Measurements from ENCODE around the gene TMEM203.
A peak's percentile ranks its signal among the peaks of the same experiment; 100 is the strongest.
"Not testable (repeated sequence)": the region's sequence is repeated elsewhere in the genome, so short reads cannot be mapped to it uniquely, and the experiment has no call there.

Gene TMEM203

DNA sequence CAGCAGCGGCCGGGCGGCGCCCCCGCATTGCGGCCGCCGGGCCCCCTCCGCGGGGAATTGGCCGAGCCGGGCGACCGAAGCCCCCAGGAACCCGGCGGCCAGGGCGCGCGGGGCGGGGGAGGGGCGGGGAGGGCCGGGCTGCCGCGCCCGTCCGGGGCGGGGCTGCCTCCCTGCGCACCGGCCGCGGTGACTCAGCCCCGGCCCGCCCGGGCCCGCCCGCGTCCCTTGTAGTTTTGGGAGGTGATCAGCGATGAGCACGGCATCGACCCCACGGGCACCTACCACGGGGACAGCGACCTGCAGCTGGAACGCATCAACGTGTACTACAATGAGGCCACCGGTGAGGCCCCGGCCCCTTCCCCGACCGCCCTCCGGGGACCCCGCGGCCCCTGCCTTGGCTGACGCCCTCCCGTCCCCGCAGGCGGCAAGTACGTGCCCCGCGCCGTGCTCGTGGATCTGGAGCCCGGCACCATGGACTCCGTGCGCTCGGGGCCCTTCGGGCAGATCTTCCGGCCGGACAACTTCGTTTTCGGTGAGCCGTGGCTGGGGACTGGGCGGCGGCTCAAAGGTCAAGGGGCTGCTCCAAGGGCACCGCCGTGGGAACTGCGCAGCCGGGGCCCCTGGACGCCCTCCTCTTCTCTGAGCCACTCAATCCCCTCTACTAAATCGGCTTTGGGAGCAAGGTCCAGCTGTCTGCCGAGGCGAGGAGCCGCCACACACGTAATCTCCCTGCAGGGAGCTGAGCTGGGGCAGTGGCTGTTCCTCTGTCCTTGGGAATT lies 36.2 kb upstream of the TMEM203 start:
- peak; percentile 62 for DNase-seq (ENCODE audit: low spot score)

DNA sequence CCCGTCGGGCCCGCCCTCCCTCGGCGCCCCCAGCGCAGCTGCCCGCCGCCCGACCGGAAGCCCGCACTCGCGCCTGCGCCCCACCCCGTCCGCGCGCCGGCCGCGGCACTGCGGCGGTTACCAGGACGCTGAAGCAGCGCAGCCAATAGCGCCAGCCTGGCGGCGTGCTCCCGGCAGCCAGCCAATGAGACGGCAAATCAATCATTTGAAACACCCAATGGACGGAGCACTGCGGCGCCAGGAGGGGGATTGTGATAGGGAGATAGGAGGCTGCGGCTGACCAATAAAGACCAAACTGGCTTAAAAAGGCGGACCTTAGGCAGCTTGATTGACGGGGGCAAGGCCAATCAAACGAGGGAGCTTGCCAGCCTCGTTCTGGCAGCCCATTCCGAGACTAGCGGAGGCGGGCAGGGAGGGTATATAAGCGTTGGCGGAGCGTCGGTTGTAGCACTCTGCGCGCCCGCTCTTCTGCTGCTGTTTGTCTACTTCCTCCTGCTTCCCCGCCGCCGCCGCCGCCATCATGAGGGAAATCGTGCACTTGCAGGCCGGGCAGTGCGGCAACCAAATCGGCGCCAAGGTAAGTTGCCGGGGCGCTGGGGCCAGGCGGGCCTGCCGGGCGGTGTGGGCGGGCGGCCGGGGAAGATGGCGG lies 35.5 kb upstream of the TMEM203 start, which contains the start of gene TUBB4B:
TSS of gene TUBB4B (plus strand) at position 447 of the 649 bp plus-strand sequence. CDS start at position 521, 74 bp downstream.
- DNase-seq (ENCODE audit: low spot score): peak; percentile 99

DNA sequence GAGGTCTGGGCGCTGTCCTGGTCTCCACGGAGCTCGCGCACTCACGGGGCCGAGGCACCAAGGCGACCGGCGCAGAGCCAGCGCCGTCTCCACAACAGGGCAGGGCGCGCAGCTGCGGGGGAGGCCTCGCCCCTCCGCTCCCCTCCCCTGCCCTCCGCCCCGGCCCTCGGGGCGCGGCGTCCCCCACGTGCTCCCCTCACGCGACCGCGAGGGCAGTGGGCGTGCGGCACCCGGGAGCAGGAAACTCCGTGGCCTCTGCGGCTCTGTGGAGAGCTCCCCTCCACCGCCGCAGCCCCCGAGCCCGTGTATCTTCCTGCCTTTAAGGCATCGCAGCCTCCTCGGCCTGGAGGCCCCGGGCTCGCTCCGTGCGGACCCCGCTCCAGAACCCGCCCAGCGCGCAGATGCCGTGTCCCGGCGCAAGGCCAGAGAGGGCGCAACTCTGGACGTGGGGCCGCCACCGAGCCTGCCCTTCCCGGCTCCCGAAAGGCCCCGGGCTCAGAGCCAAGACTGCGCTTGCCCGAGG lies 34.9 kb upstream of the TMEM203 start:
- DNase-seq (ENCODE audit: low spot score): peak; percentile 59

DNA sequence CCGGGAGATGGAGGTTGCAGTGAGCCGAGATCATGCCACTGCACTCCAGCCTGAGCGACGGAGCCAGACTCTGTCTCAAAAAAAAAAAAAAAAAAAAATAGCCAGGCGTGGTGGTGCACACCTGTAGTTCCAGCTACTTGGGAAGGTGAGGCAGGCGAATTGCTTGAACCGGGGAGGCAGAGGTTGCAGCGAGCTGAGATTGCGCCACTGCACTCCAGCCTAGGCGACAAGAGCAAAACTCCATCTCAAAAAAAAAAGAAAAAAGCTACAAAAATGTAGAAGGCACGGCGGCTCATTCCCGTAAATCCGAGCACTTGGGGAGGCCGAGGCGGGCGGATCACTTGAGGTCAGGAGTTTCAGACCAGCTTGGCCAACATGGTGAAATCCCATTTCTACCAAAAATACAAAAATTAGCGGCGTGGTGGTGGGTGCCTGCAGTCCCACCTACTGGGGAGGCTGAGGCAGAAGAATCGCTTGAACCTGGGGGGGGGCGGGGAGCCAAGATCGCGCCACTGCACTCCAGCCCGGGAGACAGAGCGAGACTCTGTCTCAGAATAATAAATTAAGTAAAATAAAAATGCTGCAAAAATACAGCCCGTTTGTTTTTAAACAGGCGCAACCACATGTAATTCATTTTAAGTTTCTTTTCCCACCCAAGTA lies 34.2 kb upstream of the TMEM203 start:
- DNase-seq (ENCODE audit: low spot score): not testable (repeated sequence)

DNA sequence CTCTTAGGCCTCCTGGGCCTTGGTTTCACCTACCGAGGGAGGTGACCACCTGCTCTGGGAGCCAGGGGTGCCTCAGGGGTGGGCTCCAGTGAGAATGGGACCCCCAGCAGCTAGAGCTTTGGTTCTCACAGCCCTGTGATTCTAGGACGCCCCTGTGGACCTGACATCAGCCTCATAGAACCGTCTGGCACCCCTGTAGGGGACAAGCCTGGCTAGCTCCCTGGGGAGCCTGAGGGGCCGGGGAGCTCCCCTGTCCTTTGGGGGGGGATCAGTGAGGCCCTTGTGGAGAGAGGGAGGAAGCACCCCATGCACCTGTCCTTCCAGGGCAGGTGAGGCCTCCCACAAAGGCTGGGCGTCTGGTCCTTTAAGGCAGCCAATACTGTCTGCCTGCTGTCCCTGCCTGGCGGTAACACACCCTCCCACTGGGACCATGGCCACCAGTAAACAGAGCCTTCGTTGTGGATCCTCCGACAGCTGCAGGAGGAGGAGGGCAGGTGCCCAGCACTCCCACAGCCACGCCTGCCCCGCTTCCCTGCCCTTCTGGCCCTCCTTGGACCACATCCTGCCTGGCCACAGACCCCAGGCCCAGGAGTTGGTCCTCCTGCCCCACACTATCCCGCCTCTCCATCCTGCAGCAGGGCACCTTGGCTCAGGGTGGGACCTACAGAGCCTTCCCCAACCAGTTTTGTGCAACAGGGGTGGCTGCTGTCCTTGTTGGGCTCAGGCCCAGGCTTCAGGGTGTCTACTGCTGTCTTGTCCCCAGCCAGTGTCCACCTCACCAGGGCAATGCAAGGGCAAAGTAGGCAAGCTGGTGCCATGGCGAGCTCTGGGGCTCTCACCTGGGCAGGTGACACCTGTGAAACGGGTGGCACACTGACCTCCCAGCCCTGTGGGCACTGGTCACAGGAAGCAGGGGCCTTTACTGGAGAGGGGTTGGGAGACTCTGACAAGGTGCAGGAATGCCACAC lies 32.6 kb upstream of the TMEM203 start:
- DNase-seq (ENCODE audit: low spot score): no peak

DNA sequence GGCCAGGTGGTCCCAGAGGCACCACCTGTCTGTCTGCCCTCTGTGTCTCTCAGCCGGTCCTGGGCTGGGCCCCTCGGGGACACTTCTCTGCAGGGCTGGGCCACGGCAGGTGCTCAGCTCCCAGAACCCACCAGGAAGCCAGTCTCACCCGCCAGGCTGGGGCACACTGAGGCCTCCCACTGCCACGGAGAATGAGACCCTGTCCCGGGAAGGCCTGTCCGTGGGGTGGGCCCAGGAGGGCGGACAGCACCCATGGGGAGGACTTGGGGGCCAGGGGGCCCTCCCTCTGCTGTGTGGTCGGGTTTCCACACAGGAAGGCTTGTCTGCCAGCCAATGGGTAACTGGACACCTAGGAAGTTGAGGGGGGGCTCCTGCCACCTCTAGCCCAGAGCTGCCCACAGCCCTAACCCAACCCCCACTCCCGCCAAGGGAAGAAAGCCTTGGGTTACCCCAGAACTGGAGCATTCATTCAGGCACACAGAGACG lies 31.5 kb upstream of the TMEM203 start:
- DNase-seq (ENCODE audit: low spot score): no peak

DNA sequence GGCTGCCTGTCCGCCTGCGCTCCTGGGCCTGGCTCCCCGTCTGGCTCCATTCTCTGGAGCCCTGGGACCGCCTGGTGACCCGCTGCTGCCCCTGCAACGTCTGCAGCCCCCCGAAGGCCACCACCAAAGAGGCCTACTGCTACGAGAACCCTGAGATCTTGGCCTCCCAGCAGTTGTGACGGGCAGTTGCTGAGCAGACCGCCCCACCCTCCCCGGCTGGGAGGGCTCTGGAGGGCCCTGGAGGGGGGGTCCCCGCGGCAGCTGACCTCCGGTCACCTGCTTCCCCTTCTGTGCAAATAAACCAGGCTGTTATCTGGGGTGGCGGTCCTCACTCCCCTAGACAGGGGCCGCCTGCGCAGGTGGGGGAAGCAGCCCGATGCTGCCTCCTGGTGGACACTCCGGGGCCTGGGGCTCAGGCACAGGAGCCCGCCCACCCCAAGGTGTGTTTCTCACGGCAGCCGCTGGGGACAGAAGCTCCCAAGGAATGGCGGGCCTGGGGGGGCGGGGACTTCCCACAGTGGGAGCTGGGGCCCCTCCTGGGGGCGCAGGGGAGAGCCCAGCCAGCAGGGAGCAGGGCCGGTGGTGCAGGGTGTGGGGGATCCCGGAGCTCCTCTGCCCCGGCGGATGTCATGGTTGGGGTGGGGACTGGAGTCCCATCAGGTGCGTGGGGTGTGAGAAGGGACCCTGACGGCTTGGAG lies 30.9 kb upstream of the TMEM203 start:
- peak; percentile 88 for DNase-seq (ENCODE audit: low spot score)

DNA sequence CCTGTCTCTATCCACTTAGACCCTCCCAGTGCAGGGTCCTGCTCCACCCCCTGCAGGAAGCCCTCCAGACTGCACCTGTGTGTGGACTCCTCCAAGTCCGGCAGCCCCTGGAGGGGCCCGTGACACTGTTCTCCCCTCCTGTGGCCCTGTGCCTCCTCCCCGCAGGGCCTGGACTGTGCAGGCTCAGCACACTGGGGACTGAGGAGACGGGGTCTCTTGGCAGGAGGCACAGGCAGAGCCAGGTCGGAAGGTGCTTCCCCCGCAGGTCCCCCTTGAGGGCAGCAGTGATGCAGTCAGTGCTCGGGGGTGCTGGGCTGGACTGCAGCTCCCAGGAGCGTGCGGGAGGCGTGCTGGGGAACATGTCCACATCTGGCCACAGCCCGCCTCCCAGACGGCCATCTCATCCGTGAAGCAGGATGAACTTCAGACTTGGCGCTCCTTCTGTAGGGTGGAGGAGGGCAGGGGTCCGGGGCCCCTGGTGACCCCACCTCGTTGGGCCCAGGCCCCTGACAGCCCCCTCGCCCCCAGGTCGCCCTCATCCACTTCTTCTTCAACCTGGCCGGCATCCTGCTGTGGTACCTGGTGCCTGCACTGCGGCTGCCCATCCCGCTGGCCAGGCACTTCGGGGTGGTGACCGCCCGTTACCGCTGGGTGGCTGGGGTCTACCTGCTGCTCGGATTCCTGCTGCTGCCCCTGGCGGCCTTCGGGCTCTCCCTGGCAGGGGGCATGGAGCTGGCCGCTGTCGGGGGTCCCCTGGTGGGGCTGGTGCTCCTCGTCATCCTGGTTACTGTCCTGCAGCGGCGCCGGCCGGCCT lies 30.2 kb upstream of the TMEM203 start:
- DNase-seq (ENCODE audit: low spot score): no peak

DNA sequence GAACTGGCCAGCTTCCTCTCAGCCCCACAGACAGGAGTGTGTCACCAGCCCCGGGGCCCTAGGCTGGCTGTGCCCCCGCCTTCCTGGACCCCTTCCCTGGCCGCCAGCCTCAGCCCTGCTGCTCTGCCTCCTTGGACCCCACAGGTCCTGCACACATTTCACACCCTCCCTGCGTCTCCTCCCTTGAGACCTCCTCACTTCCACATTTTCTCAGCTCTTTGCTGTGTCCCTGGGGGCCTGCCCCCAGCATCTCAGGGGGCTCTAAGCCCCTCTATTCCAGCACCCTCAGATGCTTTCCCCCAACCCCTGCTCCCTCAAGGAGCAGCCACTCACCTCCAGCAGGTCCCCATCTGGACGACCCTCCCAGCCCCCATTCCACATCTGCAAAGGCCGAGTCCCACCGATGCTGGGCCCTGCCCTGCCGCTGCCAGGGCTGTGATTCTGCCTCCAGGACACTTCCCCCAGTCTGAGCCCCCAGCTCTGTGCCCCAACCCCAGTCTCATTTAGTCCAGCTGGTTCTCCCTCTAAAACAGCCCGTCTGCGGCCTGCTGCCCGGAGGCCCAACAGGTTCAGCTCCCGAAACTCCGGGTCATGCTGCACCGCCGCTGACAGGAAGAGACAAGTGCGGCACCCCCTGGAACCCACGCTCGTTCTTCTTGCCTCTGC lies 29.4 kb upstream of the TMEM203 start:
- no peak for DNase-seq (ENCODE audit: low spot score)

DNA sequence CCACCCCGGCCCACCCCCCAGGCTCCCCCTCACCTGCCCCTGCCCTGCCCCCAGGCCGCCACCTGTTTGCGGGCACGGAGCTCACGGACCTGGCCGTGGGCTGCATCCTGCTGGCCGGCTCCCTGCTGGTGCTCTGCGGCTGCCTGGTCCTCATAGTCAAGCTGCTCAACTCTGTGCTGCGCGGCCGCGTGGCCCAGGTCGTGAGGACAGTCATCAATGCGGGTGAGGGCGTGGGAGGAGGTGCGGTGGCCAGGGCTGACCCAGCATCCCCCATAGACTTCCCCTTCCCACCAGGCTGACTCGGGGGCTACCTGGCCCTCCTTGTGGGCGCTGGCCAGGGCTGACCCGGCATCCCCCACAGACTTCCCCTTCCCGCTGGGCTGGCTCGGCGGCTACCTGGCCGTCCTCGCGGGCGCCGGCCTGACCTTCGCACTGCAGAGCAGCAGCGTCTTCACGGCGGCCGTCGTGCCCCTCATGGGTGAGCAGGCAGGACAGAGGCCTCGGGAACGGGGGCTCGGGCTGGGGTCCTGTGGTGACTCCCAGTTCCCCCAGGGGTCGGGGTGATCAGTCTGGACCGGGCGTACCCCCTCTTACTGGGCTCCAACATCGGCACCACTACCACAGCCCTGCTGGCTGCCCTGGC lies 28.7 kb upstream of the TMEM203 start:
- no peak for DNase-seq (ENCODE audit: low spot score)

DNA sequence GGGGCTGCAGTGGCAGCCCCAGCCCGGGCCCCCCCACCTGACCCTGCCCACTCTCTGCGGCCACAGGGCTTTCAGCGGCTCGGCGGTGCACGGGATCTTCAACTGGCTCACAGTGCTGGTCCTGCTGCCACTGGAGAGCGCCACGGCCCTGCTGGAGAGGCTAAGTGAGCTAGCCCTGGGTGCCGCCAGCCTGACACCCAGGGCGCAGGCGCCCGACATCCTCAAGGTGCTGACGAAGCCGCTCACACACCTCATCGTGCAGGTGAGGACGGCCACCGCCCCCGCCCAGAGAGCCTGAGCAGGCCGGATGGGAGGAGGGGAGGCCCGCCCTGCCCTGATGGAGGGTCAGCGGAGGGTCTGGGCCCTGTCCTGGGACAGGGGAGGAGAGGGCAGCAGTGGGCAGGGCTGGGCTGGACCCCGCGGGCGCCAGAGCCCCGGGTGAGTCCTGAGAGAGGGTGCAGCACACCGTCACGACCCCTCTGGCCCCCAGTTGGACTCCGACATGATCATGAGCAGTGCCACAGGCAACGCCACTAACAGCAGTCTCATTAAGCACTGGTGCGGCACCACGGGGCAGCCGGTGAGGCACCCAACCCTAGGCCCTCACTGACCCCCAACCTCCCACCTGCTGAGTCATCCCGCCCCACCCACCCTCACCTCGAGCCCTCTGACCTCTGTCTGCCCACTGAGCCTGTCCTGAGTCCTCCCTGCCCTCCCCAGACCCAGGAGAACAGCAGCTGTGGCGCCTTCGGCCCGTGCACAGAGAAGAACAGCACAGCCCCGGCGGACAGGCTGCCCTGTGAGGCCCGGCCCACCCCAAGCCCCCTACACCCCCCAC lies 27.9 kb upstream of the TMEM203 start:
- no peak for DNase-seq (ENCODE audit: low spot score)

DNA sequence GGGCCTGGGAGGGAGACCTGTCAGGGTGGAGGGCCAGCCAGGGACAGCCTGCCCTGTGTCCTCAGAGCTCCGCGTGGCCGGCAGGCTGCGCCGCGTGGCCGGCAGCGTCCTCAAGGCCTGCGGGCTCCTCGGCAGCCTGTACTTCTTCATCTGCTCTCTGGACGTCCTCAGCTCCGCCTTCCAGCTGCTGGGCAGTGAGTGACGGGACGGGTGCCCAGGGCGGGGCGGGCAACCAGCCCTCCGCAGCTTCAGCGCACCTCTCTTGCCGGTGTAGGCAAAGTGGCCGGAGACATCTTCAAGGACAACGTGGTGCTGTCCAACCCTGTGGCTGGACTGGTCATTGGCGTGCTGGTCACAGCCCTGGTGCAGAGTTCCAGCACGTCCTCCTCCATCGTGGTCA lies 27.1 kb upstream of the TMEM203 start:
- no peak for DNase-seq (ENCODE audit: low spot score)

DNA sequence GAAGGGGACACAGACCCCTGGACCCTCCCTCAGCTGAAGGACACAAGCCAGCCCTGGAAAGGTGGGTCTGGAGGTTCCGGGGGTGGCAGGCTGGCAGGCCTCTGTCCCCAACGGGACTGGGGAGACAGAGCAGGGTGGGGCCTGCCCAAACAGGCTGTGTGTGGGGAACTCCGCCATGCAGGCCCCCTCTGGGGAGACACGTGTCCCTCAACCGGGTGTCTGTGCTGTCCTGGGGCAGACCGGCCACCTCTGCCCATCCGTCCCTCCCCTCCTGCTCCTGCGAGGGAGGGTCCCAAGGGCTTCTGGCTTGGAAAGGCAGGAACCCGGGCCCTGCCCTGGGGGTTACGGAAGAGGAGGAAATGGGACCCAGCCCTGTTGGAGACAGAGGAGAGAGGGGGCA lies 26.7 kb upstream of the TMEM203 start:
- no peak for DNase-seq (ENCODE audit: low spot score)

DNA sequence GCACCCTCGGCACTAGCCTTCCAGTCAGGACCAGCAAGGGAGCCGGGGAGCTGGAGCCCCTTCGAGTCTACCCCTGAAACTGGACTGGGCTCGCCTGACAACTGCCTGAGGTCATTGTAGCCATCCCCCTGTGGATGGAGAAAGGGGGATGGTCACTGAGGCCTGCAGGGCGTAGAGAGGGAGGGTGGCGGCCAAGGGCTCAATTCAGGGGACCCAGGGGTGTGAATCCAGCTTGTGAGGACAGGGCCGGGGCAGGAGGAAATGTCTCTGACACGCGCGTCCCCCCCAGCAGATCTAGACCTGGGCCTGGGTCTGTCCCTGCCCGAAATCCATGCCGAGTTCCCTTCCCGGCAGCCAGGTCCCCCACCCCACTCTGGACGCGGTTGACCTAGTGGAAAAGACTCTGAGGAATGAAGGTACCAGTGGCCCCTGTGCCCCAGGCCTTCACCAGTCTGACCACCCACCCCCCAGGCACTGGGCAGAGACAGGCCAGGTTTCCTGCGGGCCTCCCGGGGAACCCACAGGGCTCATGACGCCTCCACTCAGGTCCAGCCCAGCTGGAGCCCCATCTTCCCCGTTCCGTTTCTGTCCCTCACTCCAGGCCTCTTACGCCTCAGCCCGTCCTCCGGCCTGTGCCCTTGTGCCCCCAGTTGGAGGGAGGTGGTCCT lies 26.1 kb upstream of the TMEM203 start:
- no peak for DNase-seq (ENCODE audit: low spot score)

DNA sequence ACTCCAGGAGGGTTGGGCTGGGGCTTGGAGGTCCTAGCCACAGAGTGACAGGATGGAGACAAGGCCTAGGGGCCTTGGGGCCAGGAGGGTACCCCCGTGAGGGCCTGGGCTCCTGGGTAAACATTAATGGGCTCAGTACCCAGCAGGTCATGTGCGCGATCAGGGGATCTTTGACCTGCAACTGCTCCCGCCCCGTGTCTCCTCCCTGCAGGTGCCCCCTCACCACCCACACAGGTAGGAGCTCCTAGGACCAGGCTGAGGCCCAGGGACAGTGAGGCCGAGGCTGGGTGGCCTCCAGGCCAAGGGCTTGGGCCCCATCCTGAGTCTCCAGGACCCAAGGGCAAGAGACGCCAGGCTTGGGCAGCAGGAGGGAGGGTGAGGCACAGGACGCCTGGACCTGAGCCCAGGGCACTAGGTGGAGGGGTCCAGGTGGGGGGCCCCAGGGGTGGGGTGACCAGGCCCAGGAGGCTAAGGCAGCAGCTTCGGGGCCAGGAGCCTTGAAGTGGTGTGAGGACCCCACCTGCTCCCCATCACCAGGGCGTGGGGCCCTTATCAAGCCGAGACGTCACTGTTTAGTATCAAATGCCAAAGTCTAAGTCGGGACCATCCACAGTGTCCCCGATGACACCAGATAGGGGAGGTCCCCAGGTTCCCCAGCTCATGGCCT lies 25.4 kb upstream of the TMEM203 start, which contains the start of gene SLC34A3:
TSS of gene SLC34A3 (plus strand) at position 197 of the 667 bp plus-strand sequence. CDS start 802 bp downstream, outside the sequence.
- no peak for DNase-seq (ENCODE audit: low spot score)

DNA sequence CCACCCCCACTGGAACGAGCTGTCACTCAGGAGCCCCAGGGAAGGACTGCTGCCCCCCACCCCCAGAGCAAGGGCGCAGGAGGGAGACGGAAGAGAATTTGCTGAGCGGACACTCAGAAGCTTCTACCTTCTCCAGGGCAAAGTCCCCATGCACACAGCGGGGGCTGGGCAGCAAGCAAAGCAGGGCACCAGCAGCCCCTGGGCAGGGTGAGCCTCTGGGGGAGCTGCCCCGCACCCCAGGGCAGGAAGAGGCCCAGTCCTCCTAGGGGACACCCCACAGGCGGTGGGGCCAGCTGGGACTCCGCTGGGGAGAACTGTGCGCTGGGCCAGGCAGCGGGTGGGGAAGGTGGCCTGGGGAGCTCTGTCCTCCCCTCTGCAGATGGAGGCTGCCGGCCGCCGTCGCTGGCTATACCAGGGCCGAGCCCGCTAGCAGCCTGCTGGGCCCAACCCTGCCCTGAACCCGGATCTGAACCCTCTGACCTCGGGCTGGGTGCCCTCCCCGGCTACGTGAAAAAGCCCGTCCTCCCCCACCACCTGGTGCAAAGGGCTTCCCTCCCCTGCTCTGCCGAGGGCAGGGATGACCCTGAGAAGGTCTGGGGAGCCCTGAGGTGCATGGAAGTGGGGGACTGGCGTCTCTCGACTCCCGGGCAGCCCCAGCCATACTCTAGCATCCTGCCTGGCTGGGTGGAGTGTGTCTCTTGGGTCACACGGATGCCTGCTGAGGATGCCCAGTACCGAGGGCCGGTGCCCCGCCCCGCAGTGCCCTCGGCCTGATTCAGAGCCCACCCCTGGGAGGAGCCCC lies 24.7 kb upstream of the TMEM203 start:
- no peak for DNase-seq (ENCODE audit: low spot score)
